HepG2 (cell line): ENCODE data around the gene INF2. TPM values are rescaled to one million over a fixed set of nuclear protein-coding genes. Genes with fewer than 3 reads are reported as not detected.

ENCODE experiments used
- ATAC-seq: fragments of 200-7000 bp; cut with Tn5 transposase; 3 replicates; pipeline ENCODE4 v1.9.1; 2020; ENCODE audit warnings: mild to moderate bottlenecking, moderate library complexity
- BruUV-seq: library from RNA; stranded (reverse); fragments of 400-500 nt; replicated peaks from 2 replicates; lab custom pipeline; 2021; lab: Mats Ljungman, UMichigan
- CTCF ChIA-PET: fragments of 300-600 bp; formaldehyde crosslinking; extraction: SDS; loops from one replicate; lab custom pipeline; 2021; ENCODE audit warnings: low total read pairs, inconsistent platforms, low intra/inter-chr PET ratio; lab: Yijun Ruan, JAX
- POLR2A ChIA-PET: fragments of 350-600 bp; sonication (Branson Sonifier 250); formaldehyde crosslinking; loops from one replicate; lab custom pipeline; 2020; ENCODE audit warnings: antibody characterized with exemption, inconsistent platforms; lab: Yijun Ruan, JAX
- DNase-seq: peaks from one replicate; pipeline ENCODE4 v3.0.0-alpha.2; 2015; ENCODE audit warnings: low spot score
- FAIRE-seq: peaks from 3 replicates; lab custom pipeline; 2011; peaks lifted over from hg19 to GRCh38; lab: Jason Lieb, UNC
- H2AFZ ChIP-seq: one replicate; pipeline ENCODE4 v1.6.1; 2011; ENCODE audit warnings: low read length, inconsistent platforms
- H3K27ac ChIP-seq: fragments of 300-600 bp; 3 replicates; pipeline ENCODE4 v1.8.0; 2011; ENCODE audit warnings: mixed run types, mild to moderate bottlenecking, mixed read lengths, low read length, inconsistent platforms; ENCODE audit not compliant: insufficient read depth; ENCODE audit errors: extremely low read length
- H3K27me3 ChIP-seq, 2 experiments: fragments of 200-600 bp in 1 of 2; 2 replicates in 1 of 2; 3 replicates in 1 of 2; pipeline versions ENCODE4 v1.6.0 to v1.8.0; 2011; ENCODE audit warnings: low read length in 2 of 2, mild to moderate bottlenecking in 2 of 2, moderate library complexity in 2 of 2, inconsistent platforms in 1 of 2; ENCODE audit not compliant: insufficient read depth in 2 of 2, control insufficient read depth in 1 of 2
- H3K36me3 ChIP-seq, 2 experiments: fragments of 200-600 bp in 1 of 2; replicated peaks in 1 of 2; 2 replicates in 1 of 2; 3 replicates in 1 of 2; pipeline versions ENCODE4 v1.5.1 to v1.8.0; 2011; ENCODE audit warnings: low read length in 2 of 2, inconsistent platforms in 1 of 2; ENCODE audit not compliant: insufficient read depth in 2 of 2, control insufficient read depth in 1 of 2
- H3K4me1 ChIP-seq: 2 replicates; pipeline ENCODE4 v1.5.1; 2012; ENCODE audit warnings: low read length, inconsistent platforms; ENCODE audit not compliant: insufficient read depth
- H3K4me2 ChIP-seq: 2 replicates; pipeline ENCODE4 v1.6.0; 2011; ENCODE audit warnings: low read depth, low read length, inconsistent platforms
- H3K4me3 ChIP-seq, 3 experiments: fragments of 200-600 bp in 1 of 3; sonication (generic), shearing (Covaris generic) in 1 of 3; replicated peaks in 1 of 3; 2 replicates each; pipeline ENCODE4 v1.5.1; 2011 to 2016; ENCODE audit warnings: low read length in 3 of 3, inconsistent platforms in 2 of 3, low read depth in 2 of 3, mild to moderate bottlenecking in 2 of 3, control low read depth in 1 of 3, mixed read lengths in 1 of 3; ENCODE audit not compliant: insufficient read depth in 1 of 3
- H3K79me2 ChIP-seq: one replicate; pipeline ENCODE4 v1.6.1; 2011; ENCODE audit warnings: low read length, inconsistent platforms; ENCODE audit not compliant: insufficient read depth
- H3K9ac ChIP-seq: 2 replicates; pipeline ENCODE4 v1.6.0; 2011; ENCODE audit warnings: mild to moderate bottlenecking, low read depth, low read length, inconsistent platforms; ENCODE audit not compliant: insufficient read depth
- H3K9me3 ChIP-seq: 2 replicates; pipeline ENCODE4 v1.5.1; 2012; ENCODE audit warnings: mild to moderate bottlenecking, low read length
- H4K20me1 ChIP-seq: 2 replicates; pipeline ENCODE4 v1.6.0; 2011; ENCODE audit warnings: inconsistent platforms, mild to moderate bottlenecking, low read length, moderate library complexity; ENCODE audit not compliant: insufficient read depth
- AGO1 ChIP-seq: fragments of 200-400 bp; formaldehyde crosslinking; IDR thresholded peaks from 2 replicates; pipeline ENCODE4 v1.6.1; 2017; ENCODE audit warnings: mild to moderate bottlenecking, low read depth, low read length, moderate library complexity; ENCODE audit not compliant: poor library complexity, severe bottlenecking
- TAF15 ChIP-seq: fragments of 200-400 bp; formaldehyde crosslinking; IDR thresholded peaks from one replicate; pipeline ENCODE4 v1.6.1; 2018; ENCODE audit warnings: mild to moderate bottlenecking, low read depth, low read length; ENCODE audit not compliant: poor library complexity, severe bottlenecking
- ZBED4 ChIP-seq: sonication (generic); formaldehyde crosslinking; IDR thresholded peaks from 2 replicates; pipeline ENCODE4 v1.4.0; 2020; ENCODE audit warnings: missing genetic modification reagents, borderline replicate concordance
- ZFP37 ChIP-seq: sonication (generic); formaldehyde crosslinking; IDR thresholded peaks from 2 replicates; pipeline ENCODE4 v1.4.0; 2020; ENCODE audit warnings: missing genetic modification reagents, borderline replicate concordance
- ZNF234 ChIP-seq: sonication (generic); formaldehyde crosslinking; conservative IDR thresholded peaks from 2 replicates; pipeline ENCODE4 v1.5.1; 2020; ENCODE audit warnings: mild to moderate bottlenecking, missing genetic modification reagents
- ZNF263 ChIP-seq: sonication (generic); formaldehyde crosslinking; IDR thresholded peaks from 2 replicates; pipeline ENCODE4 v1.4.0; 2020; ENCODE audit warnings: missing genetic modification reagents
- ZNF274 ChIP-seq: sonication (generic); formaldehyde crosslinking; IDR thresholded peaks from 2 replicates; pipeline ENCODE4 v1.5.1; 2020; ENCODE audit warnings: mild to moderate bottlenecking, missing genetic modification reagents
- ZNF674 ChIP-seq: sonication (generic); formaldehyde crosslinking; IDR thresholded peaks from 2 replicates; pipeline ENCODE4 v1.5.0; 2020; ENCODE audit warnings: low read depth, mild to moderate bottlenecking, missing genetic modification reagents
- ZSCAN9 ChIP-seq: IDR thresholded peaks from 2 replicates; pipeline ENCODE4 v1.6.1; 2016; ENCODE audit warnings: borderline replicate concordance
- WGBS: methylation state at CpG from one replicate; pipeline ENCODE4 v1.1.6; 2017; ENCODE audit warnings: low lambda C conversion rate; 5-methylcytosine and 5-hydroxymethylcytosine counted together
- in situ Hi-C: cut with HindIII; loops from 2 replicates; pipeline ENCODE4 v1.10.0; 2017; ENCODE audit warnings: low pct_unique_long_range_greater_than_20kb; ENCODE audit not compliant: extremely low pct_ligation_motif_present
- intact Hi-C: fragments of 100-400 bp; cut with micrococcal nuclease; formaldehyde crosslinking; loops from one replicate; pipeline ENCODE4 v1.10.0; 2022; ENCODE audit not compliant: unreplicated experiment
- polyA plus RNA-seq, 8 experiments: library from polyadenylated mRNA; depleted of rRNA in 3 of 8; stranded (reverse) in 7 of 8; unstranded in 1 of 8; fragments of >200 nt; fragmentation: Illumina TruSeq in 4 of 8; extraction: Trizol in 4 of 8; gene quantifications; 2 replicates each; pipeline versions ENCODE4 v1.2.1 to v1.2.3, GENCODE V29; 2011 to 2016; ENCODE audit warnings: low read depth in 4 of 8, missing spikeins in 1 of 8, mixed read lengths in 1 of 8; ENCODE audit not compliant: insufficient read depth in 1 of 8
- total RNA-seq, 5 experiments: library from RNA; depleted of rRNA; stranded (reverse); fragments of >200 nt; fragmentation: Illumina TruSeq; extraction: Trizol; gene quantifications; 2 replicates each; pipeline ENCODE4 v1.2.3, GENCODE V29; 2016; ENCODE audit warnings: low read depth in 1 of 5
- TF ChIP-seq, protein P1 (sequence below): sonication (generic); formaldehyde crosslinking; IDR thresholded peaks from 2 replicates; pipeline ENCODE4 v1.8.0; 2022; ENCODE audit warnings: low read depth, missing genetic modification reagents

Gene INF2
- total and polyA plus RNA-seq, 2 of the 13 experiments (the other 11 are each of a cell fraction or from before 2014, with no cell fraction given) = 16.4 to 26.4 TPM

- H3K9me3 ChIP-seq = no peaks in the 10 kb centered on the region
- no peak overlapping the region for H3K9ac ChIP-seq
- no TSS peak for BruUV-seq
- ChIA-PET POLR2A (interaction anchor here (0.6 to 1.2 kb wide), 2 partner anchors 10 to 14 kb away, joined by 5 read pairs; partner anchors contain the start of gene SIVA1), CTCF (no interaction called here)
- no peak; the same call in 2 of the 3 replicates for ATAC-seq
- WGBS = 90% methylated on average over 25 of the region's 32 CpGs
- no peak overlapping the region for H2AFZ ChIP-seq
- H3K4me1 ChIP-seq = peaks cover 39% of the 10 kb centered on the region
- H3K4me3 ChIP-seq = no peak overlapping the region
- in situ Hi-C loops (no loop called here), intact Hi-C loops (no loop called here)
- H3K79me2 ChIP-seq = no peaks in the 10 kb centered on the region
- no peak for FAIRE-seq
- DNase-seq = no peak
- H3K27me3 ChIP-seq = no peaks in the 10 kb centered on the region
- H4K20me1 ChIP-seq = no peaks in the 10 kb centered on the region
- H3K4me2 ChIP-seq = no peak overlapping the region
- H3K36me3 ChIP-seq = no peaks in the 10 kb centered on the region; a peak in 2 of 5 replicates
- TF ChIP-seq ZNF674 (CRISPR knock-in tag) = no peak
- TF ChIP-seq ZNF274 = no peak
- no peak for TF ChIP-seq TAF15
- TF ChIP-seq ZNF263 (CRISPR knock-in tag) = peak; percentile 80
- TF ChIP-seq, protein P1, sequence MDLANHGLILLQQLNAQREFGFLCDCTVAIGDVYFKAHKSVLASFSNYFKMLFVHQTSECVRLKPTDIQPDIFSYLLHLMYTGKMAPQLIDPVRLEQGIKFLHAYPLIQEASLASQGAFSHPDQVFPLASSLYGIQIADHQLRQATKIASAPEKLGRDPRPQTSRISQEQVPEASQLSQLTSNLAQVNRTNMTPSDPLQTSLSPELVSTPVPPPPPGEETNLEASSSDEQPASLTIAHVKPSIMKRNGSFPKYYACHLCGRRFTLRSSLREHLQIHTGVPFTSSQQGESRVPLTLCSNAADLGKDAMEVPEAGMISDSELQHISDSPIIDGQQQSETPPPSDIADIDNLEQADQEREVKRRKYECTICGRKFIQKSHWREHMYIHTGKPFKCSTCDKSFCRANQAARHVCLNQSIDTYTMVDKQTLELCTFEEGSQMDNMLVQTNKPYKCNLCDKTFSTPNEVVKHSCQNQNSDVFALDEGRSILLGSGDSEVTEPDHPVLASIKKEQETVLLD (CRISPR knock-in tag) = no peak
- no peak for TF ChIP-seq ZSCAN9 (CRISPR knock-in tag)
- TF ChIP-seq ZFP37 (CRISPR knock-in tag) = no peak
- TF ChIP-seq ZNF234 (CRISPR knock-in tag) = no peak
- TF ChIP-seq ZBED4 (CRISPR knock-in tag) = no peak
- peak; percentile 16 for TF ChIP-seq AGO1
- H3K27ac ChIP-seq = no peak overlapping the region
Observed at GRCh38 chr14:104742586-104743455, 53.4 kb downstream of the INF2 start.
